Ishikawa (cell line): ENCODE results near the gene WDR64.

Experiments
- EGR1 ChIP-seq: IDR thresholded peaks from 2 replicates; pipeline ENCODE4 v1.6.1; 2012
- NFIC ChIP-seq: IDR thresholded peaks from 2 replicates; pipeline ENCODE4 v1.6.1; 2012
- YY1 ChIP-seq: IDR thresholded peaks from 2 replicates; pipeline ENCODE4 v1.6.1; 2012; ENCODE audit warnings: low read depth
- TF ChIP-seq, protein P1 (sequence below): IDR thresholded peaks from 2 replicates; pipeline ENCODE4 v1.6.1; 2012

Gene WDR64

DNA sequence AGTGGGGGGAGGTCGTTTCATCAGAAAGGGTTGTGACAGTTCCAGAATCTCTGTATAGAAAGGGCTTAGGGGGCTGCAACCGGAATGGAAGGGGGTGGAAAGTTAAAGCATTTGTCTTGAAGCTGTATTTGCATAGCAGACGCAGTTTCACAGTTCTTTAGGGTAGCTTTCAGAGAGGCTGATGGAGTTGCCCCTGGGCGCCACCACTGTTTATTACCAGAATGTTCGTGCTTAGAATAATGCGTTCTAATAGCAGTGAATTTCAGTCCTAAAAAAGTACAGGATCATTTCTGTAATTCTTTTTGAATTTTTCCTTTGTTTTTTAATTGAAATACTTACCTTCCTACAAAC, 197.2 kb downstream of the WDR64 start:
- TF ChIP-seq NFIC (no peak), YY1 (no peak), EGR1 (no peak)
- TF ChIP-seq, protein P1, sequence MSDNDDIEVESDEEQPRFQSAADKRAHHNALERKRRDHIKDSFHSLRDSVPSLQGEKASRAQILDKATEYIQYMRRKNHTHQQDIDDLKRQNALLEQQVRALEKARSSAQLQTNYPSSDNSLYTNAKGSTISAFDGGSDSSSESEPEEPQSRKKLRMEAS, result no peak
